Measurements from ENCODE around the gene CROCC. TPM values are rescaled to one million over a fixed set of nuclear protein-coding genes. Genes with fewer than 3 reads are reported as not detected.

CROCC gene
- polyA plus RNA-seq, 1 of the 3 experiments (the other 2 are of a cell fraction), result 39.1 TPM

GRCh38 chr1:17009706-17010105 is 88.0 kb downstream of the CROCC start:
- ChIA-PET CTCF (interaction anchor here (1.0 to 1.7 kb wide), 3 partner anchors 17 to 49 kb away, joined by 3 to 7 read pairs (median 3); partner anchors contain the start of gene MFAP2), POLR2A (interaction anchor here (0.6 to 2.3 kb wide), 2 partner anchors 31 to 40 kb away, joined by 3 to 11 read pairs; no protein-coding TSS in a partner anchor)
- peaks cover 20% of the 10 kb centered on the region for H4K20me1 ChIP-seq (ENCODE audit: insufficient read depth)
- peaks cover under 1 to 6% of the 10 kb centered on the region in 2 experiments for H3K36me3 ChIP-seq (replicated peaks in 1 of 2; ENCODE audit: control insufficient read depth in 1 of 2, insufficient read depth in 2 of 2, low read length in 1 of 2)
- no peaks in the 10 kb centered on the region for H3K9me2 ChIP-seq
- TF ChIP-seq YY1 (IDR thresholded peaks at IDR 0.05; ENCODE audit: low read depth) (no peak), REST (IDR thresholded peaks at IDR 0.05; ENCODE audit: low read depth, low read length) (no peak), POLR2AphosphoS5 (IDR thresholded peaks at IDR 0.05; ENCODE audit: low read depth, low read length) (no peak), EZH2phosphoT487 (IDR thresholded peaks at IDR 0.05; ENCODE audit: borderline replicate concordance, low read depth) (no peak), RFX5 (IDR thresholded peaks at IDR 0.05; ENCODE audit: low read length) (no peak), EP300 (IDR thresholded peaks at IDR 0.05; ENCODE audit: borderline replicate concordance in 1 of 2, low read depth in 1 of 2, low read length in 1 of 2) (no peak), TCF12 (IDR thresholded peaks at IDR 0.05) (no peak), RAD21 (IDR thresholded peaks at IDR 0.05; ENCODE audit: low read length) (no peak), JUND (IDR thresholded peaks at IDR 0.05) (no peak), ELF1 (IDR thresholded peaks at IDR 0.05) (no peak), MXI1 (IDR thresholded peaks at IDR 0.05; ENCODE audit: low read depth, low read length) (no peak), FOSL2 (IDR thresholded peaks at IDR 0.05; ENCODE audit: borderline replicate concordance, low read depth) (no peak)
- TF ChIP-seq, protein P1, sequence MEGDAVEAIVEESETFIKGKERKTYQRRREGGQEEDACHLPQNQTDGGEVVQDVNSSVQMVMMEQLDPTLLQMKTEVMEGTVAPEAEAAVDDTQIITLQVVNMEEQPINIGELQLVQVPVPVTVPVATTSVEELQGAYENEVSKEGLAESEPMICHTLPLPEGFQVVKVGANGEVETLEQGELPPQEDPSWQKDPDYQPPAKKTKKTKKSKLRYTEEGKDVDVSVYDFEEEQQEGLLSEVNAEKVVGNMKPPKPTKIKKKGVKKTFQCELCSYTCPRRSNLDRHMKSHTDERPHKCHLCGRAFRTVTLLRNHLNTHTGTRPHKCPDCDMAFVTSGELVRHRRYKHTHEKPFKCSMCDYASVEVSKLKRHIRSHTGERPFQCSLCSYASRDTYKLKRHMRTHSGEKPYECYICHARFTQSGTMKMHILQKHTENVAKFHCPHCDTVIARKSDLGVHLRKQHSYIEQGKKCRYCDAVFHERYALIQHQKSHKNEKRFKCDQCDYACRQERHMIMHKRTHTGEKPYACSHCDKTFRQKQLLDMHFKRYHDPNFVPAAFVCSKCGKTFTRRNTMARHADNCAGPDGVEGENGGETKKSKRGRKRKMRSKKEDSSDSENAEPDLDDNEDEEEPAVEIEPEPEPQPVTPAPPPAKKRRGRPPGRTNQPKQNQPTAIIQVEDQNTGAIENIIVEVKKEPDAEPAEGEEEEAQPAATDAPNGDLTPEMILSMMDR (IDR thresholded peaks at IDR 0.05), result no peak
- TF ChIP-seq, protein P2, sequence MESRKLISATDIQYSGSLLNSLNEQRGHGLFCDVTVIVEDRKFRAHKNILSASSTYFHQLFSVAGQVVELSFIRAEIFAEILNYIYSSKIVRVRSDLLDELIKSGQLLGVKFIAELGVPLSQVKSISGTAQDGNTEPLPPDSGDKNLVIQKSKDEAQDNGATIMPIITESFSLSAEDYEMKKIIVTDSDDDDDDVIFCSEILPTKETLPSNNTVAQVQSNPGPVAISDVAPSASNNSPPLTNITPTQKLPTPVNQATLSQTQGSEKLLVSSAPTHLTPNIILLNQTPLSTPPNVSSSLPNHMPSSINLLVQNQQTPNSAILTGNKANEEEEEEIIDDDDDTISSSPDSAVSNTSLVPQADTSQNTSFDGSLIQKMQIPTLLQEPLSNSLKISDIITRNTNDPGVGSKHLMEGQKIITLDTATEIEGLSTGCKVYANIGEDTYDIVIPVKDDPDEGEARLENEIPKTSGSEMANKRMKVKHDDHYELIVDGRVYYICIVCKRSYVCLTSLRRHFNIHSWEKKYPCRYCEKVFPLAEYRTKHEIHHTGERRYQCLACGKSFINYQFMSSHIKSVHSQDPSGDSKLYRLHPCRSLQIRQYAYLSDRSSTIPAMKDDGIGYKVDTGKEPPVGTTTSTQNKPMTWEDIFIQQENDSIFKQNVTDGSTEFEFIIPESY (IDR thresholded peaks at IDR 0.05; ENCODE audit: borderline replicate concordance, low read depth), result no peak
- peak; percentile 36 for DNase-seq
- H3K27me3 ChIP-seq (ENCODE audit: insufficient read depth), result no peaks in the 10 kb centered on the region
- no peak overlapping the region for H3K9ac ChIP-seq
- no peak overlapping the region for H3K4me3 ChIP-seq (ENCODE audit: low read depth in 2 of 2, low read length in 1 of 2)
- WGBS (ENCODE audit: low lambda C conversion rate), result 93% methylated on average over 4 of the region's 4 CpGs
- peaks cover 24% of the 10 kb centered on the region for H3K79me2 ChIP-seq (ENCODE audit: insufficient read depth)
- no peak overlapping the region for H3K27ac ChIP-seq (ENCODE audit: low read depth in 2 of 2, low read length in 1 of 2)
- peaks cover 5% of the 10 kb centered on the region for H3F3A ChIP-seq (replicated peaks; ENCODE audit: insufficient read depth)
- peaks cover 12 to 22% of the 10 kb centered on the region in 2 experiments; a peak in 2 of 4 replicates for H3K4me1 ChIP-seq (ENCODE audit: control insufficient read depth in 1 of 2, insufficient read depth in 2 of 2, low read depth in 1 of 2, low read length in 1 of 2)
- no peaks in the 10 kb centered on the region for H3K9me3 ChIP-seq
- no peak overlapping the region for H3K4me2 ChIP-seq
- no peak overlapping the region for H2AFZ ChIP-seq (ENCODE audit: low read depth)
